COLO829 (cell line): ENCODE data around the gene SUSD4.

ENCODE experiments used
- DNase-seq: peaks from one replicate; pipeline ENCODE4 v3.0.0; 2012; ENCODE audit warnings: low spot score

The SUSD4 gene

DNA sequence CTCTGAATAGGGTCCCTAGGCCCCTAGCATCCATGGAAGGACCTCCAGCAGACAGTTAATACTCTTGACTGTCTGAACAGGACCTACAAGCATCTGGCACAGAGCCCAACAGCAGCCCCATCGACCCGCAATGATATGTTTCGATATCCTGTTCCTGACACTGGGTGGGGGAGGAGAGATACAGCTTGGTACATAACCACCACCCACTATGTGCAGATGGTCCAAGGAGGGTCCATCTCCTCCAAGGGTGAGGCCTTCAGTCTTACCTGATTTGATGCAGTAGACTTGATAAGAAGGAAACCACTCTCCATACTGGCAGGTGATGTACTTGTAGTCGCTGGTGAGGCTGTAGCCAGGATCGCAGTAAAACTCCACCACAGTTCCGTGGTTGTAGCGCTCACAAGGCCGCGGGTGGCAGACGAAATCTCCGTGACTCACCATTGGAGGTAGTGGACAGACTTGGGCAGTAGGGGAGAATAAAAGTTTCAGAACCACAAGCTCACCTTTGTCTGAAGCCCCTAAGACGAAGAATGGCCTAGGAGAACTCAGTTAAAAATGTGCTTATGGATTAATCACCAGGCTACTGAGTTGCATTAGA lies 134.9 kb downstream of the SUSD4 start:
- no peak for DNase-seq

DNA sequence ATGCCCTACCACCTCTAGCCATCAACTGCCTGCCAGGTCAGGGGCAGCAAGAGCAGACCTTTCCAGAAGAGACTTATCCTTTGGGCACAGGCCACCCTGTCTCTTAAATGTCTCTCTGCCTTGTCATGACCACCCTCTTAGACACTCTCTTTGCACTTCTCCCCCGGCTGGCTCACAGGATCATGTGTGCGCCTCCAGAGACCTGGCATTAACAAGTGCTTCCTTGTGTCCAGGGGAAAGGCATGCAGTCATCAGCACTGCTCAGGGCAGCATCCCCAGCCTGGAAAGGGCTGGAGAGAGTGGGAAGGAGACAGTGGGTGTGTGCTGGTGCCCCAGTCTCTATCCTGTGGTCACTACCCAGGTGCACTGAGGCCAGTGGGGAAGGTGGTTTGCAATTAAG lies 135.8 kb downstream of the SUSD4 start:
- peak; percentile 27 for DNase-seq

DNA sequence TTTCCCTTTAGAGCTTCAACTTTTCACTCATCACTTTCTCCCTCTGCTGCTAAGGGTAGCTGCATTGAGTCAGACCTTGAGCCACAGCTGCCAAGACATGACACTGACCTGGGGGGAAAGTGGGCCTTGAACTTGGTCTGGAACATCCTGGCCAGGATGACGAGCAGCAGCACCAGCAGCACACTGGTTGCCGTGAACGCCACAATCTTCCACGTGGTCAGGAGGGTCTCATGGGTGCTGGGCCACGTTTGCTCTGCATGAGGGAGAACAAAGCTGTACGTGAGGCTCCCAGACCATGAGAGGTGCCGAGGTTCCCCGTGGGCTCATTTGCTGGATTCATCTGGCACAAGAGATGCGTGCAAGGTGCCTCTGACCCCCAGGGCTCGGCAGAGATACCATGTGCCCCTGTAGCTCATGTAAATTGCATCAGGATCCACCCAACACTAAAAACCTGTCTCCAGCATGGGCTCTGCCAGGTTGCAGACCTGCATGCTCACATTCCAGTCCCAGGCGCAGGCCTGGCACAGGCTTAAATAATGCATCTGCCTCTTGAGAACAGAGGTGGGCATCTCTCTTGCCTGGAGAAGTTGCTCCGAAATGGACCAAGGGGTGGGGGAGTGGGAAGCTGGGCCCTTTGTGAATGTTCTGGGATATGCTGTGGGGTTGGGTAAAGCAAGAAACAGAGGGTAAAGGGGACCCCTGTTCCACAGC lies 136.3 kb downstream of the SUSD4 start:
- no peak for DNase-seq

DNA sequence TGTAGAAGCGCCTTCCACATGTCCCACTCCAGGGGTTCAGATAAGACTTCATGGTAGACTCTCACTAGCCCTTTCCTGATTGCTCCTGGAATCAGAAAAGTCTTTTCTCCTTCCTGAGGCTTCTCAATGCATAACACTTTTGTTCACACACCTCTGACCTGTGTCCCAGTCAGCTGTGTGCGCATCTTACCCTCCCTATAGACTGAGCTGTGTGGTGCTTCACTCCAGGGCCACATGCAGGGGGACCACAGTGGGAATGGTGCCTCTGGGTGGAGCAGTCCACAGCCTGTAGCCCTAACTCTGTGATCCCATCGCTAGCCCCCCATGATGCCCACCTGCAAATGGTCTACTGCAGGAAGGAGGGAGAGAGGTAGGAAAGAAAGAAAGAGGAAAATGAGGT lies 136.9 kb downstream of the SUSD4 start:
- DNase-seq, result no peak

DNA sequence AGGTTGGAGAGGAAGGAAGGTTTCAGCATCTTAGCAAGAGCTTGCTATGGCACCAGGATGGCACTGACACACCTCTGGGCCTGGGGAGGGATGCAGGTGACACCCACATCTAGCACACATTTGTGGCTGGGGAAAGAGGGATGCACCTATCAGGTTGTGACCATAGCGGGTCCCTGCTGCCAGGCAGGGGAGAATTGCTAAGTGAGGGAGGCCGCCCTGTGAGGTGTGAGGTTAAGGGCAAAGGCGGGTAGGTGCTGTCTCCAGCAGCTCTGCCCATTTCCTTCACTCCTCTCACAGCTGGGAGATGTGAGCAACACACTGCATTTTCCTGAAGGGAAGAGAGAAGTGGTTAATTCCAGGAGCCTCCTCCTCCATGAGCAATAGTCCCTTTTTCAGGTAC lies 137.7 kb downstream of the SUSD4 start:
- DNase-seq, result no peak

DNA sequence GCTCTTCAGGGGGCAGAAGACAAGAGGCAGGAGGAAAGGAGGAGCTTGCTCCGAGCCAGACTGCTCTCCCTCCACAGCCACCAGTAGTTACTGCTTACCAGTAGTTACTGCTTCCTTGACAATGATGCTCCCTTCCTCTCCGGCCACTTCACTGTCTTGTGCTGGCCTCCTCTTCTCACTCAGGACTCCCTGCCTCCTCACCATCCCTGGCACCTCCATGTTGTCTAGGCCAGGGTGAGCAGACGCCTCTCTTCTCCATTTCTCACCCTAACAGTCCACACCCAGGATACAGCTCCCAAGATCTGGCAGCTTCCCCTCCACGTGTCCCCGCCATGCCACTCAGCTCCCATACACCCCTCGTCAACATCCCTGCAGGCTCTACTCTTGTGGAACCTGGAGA lies 138.5 kb downstream of the SUSD4 start:
- no peak for DNase-seq

DNA sequence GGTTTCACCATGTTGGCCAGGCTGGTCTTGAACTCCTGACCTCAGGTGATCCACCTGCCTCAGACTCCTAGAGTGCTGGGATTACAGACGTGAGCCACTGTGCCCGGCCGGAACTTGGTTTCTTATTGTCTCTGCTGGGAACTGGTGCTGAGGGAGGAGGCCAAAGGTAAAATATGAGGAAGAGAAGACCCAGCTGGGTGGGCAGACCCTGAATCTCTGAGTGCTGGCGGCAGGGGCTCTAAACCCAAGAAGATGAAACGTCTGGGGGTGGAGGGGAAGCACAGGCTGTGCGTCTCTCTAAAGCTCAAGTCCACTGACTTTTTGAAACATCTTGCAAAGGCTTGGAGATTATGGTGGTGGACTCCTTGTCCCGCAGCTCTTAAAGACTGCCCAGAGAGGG lies 138.9 kb downstream of the SUSD4 start:
- no peak for DNase-seq

DNA sequence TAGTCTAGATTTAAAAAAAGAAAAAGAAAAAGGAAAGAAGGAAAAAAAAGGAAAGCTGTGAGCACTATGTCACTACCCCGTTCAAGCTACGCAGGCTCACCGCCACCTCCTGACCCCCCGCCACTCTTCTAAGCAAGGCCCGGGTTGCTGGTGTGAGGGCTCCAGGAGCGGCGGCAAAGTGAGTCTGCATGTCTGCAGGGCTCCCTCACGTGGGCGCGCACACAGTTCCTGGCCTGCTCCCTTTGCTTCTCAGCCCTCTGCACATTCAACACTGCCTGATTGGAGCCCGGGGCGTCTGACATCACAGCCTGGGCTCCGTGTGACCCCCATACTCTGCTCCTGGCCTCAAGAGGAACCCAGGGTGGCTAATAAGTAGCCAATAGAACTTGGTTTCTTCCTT lies 139.5 kb downstream of the SUSD4 start:
- DNase-seq, result no peak

DNA sequence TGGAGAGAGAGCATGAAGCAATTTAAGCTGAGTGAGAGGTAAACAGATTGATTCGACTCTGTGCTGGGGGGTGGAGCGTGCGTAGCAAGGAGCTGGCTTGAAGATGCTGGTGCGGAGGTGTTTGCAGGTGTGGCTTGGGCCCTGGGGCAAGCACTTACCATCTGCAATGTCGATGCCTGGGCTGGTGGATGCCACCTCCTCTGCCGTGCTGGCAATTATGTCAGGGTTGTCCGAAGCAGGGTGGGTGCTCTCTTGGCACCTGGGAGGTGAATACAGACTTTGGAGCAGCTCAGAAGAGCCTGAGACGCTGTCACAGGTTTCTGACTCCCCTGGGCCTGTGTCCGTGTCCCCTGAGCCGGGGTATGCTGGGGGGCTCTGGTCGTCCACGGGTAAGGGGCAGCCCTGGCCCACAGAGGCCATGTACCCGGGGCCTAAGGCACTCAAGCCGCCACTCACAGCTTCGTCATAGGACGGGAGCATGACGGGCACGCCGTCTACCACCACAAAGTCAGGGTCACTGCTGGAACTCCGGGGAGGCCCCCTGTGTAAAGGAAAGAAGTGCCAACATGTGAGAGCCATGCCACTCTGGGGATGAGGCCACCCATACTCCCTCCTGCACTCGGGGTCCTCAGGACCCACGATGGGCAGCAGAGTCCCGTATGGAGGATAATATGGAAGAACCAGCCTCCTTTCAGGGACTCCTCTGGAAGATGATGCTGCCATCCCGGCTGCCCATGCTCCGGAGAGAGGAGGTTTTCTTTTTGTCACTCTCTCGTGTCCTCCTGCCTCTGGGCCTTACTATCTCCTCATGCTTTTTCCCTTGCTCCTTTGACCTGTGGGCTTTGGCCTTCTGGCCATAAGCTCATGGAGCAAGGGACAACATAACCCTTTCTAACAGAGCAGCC lies 140.6 kb downstream of the SUSD4 start:
- DNase-seq, result no peak

DNA sequence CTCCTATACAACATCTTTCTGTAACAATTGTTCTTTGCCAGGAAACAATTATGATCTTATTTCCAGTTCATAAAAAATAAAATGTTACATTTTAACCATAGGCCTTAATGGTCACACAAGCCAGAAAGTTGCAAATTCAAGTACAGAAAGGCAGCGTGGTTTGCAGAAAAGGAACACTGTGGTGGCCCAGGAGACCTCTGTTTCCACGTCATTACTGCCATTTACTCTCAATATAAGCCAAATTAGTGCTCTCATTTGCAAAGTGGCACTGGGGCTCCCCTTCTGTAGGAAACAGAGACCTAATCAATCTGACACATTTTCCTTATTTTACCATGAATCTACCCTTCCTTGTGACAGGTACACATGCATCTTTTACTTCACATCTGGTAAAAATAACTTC lies 141.6 kb downstream of the SUSD4 start:
- no peak for DNase-seq

DNA sequence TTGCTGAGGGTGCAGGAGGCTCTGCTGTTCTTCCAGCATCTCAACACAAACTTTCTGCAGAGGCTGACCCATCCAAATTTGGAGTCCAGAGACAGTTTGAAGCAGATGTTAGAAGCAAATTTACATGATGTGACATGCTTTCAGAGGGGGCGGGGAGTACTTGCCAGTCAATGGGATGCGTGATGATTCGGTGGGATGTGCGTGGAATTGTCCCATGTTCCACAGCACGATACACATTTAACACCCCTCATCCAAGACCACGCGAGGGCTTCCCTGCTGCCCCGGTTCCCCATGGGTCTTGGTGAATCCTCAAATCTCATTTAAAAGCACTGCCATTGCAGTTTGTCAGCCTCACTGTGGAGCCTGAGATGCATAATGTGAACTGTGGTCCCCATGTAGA lies 142.3 kb downstream of the SUSD4 start:
- no peak for DNase-seq

DNA sequence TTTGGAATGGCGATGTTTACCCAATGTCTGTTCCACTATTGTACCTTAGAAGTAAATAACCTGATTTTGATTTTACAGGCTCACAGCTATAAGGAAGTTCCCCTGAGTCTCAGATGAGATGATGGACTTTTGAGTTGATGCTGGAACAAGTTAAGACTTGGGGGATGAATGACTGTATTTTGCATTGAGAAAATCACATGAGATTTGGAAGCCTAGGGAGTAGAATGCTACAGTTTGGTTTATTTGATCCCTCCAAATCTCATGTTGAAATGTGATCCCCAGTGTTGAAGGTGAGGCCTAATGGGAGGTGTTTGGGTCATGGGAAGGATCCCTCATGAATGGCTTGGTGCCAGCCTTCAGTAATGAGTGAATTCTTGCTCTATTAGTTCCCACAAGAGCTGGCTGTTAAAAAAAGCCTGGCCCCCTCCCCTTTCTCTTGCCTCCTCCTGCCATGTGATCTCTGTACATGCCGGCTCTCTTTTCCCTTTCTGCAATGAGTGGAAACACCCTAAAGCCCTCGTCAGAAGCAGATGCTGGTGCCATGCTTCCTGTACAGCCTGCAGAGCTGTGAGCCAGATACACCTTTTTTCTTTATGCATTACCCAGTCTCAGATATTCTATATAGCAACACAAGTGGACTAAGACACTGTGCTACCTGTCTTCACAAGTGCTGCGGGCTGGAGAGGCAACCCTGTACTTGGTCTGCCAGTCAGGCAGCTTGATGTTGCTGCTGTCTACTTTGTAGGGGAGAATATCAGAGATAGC lies 143.9 kb downstream of the SUSD4 start:
- no peak for DNase-seq

DNA sequence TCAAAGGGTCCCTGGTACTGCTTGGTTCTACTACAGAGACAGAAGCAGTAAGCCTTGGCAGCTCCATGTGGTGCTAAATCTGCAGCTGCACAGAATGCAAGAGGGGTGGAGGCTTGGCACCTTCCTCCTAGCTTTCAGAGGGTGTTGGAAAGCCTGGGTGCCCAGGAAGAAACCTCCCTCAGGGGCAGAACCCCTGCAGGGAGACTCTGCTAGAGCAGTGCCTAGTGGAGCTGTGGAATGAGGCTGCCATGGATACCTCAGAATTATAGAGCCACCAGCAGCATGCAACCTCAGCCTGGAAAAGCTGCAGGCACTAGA lies 144.7 kb downstream of the SUSD4 start:
- DNase-seq, result no peak

DNA sequence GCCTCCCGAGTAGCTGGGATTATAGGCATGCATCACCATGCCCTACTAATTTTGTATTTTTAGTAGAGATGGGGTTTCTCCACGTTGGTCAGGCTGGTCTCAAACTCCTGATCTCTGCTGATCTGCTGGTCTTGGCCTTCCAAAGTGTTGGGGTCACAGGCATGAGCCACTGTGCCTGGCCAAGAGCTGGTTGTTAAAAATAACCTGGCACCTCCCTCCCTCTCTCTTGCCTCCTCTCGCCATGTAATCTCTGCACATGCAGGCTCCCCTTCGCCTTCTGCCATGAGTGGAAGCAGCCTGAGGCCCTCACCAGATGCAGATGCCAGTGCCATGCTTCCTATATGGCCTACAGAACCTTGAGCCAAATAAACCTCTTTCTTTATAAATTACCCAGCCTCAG lies 146.2 kb downstream of the SUSD4 start:
- no peak for DNase-seq

DNA sequence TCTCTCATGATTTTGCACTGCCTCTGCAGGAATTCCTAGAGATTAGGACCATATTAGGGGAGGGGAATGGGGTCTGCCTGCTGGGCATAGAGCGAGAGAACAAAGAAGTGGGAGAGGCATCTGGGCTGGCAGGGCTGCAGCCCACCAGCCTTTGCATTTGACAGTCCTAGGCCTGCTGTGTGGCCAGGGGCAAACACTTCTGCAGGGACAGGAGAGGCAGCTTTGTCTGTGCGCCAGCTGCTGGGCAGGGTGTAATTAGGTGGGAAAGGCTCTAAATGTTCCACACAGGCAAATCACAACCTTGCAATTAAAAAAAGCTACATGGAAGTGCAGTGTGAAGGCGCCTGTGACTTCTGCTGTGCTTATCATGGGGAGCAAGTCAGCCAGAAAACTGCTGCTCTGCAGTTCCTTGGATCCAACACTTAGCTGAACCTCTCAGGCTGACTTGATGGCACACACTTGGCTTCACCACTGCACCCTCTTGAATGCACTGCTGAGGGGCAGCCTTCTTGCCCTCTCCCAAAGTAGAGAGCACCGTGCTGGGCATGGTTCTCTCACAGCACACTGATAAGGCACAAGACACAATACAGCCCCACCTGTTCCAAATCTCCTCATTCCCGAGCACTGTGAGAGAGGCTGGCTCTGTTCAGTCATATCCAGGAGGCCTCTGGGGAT lies 147.3 kb downstream of the SUSD4 start:
- no peak for DNase-seq

DNA sequence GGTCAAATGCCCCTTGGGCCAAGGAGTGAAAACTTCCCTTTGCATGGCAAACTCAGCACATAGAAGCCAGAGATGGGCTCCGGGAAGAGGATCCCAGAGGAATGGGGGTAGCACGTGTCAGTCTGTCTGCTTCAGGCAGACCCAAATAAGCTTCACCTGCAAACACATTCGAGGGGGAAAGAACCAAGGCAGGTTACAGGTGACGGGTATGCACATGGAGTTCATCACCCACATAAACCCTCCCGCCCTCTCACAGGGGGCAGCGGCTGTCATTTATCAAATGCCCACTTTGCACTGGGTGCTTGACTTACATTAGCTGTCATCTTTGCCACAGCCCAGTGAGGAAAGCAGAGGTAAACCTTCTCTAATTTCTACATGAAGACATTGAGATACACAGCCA lies 147.9 kb downstream of the SUSD4 start:
- no peak for DNase-seq

DNA sequence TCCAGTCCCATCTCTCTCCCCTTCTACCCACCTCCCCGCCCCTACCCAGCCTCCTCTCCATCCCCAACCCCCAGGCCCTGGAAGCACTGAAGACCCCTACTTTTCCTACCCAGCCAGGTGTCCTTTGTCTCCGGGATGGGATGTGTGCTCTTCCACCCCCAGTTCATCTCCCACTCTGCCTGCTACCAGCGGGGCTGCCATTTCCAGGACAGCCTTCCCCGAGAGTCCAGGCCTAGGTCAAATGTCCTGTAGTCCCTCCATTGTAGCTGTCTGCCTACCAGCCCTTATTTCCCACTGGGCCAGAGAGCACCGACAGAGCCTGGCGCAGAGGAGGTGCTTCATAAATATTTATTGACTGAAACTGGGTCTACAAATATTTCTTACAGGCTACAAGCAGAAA lies 148.9 kb downstream of the SUSD4 start:
- DNase-seq, result no peak

DNA sequence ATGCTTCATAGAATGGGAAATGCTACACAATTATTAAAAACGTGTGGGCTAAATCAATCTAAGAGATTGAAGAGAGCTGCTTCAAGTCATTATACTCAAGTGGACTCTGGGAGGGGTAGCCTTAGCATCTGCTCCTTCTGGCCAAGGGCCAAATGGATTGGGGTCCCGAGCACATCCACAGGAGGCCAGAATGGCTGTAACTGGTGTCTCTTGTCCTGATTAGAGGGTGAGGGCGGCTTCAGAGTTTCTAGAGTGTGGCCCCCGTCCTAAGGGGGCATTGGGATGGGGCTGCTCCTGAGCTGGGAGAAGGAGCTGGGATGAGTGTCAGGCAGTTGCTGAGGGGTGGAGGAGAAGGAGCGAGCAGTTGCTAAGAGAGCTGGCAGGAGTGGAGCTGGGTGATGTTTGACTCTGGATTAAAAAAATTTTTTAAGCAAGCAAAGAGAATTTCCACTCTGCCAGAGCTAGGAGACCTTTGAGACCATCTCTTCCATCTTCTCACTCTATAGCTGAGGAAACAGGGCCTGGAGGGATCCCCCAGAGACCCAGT lies 149.6 kb downstream of the SUSD4 start:
- no peak for DNase-seq

DNA sequence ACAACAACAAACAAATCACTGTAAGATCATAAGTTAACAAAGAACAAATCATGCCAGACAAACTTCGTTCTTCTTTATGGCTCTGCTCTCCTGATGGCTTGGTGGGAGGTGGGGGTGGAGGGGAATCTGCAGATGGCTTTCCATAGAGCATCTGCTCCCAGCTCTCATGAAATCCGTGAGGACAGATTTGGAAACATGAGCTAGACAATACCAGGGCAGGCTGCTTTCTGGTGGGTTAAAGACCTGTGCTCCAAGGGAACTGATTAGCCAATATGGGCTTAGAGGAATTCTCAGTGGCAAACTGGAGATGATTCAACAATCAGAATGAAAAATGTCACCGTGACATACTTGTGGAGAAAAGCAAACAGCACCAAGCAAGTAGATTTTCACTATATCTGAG lies 151.5 kb downstream of the SUSD4 start:
- no peak for DNase-seq

DNA sequence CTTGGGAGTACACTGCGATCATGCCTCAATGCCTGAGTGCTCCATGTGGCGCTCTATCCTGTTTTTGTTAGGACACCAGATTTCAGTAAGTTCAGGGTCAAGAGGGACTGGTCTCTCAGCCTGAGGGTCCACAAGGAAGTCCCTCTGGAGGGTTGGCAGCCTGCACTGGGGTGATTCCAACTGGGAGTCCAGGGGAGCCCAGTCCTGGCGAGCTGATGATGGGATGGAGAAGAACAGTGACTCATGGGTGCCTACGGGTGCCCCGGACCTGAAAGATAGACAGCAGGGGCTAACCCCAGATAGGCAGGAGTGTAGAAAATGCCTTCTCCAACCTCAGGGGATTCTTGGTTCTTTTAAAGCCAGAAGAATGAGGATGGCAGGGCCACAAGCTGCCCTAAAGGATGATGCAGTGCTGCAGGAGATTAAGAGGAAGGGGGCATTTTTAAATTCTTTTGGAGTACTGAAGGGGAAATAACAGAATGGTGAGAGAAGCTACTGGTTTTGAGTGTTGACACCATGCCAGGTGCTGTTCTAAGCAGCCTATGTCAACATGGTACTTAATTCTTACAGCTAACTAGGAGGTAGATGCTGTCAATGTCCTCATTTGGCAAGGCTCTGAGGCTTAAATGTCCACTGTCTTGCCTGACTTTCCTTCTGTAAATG lies 152.5 kb downstream of the SUSD4 start:
- DNase-seq, result no peak

DNA sequence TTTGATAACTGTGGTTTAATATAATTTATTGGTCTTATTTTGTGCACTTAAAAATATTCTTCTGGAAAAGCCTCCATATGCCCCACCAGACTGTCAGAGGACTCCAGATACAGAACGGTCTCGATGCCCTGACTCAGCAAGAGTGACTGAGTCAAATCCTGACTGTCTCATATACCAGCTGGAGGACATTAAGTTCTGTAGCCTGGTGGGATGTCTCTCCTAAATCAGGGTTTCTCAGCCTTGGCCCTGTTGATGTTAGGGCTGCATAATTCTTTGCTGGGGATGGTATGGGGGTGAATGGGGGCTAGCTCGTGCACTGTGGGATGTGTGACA lies 153.2 kb downstream of the SUSD4 start:
- DNase-seq, result no peak
